ENCODE data around the gene RUNDC3A. TPM values are rescaled to one million over a fixed set of nuclear protein-coding genes. Genes with fewer than 3 reads are reported as not detected.

The RUNDC3A gene
- polyA plus RNA-seq, 1 donor (not counting 4 experiments of a cell fraction or from before 2014, with no cell fraction given): 1.6 TPM

- no peaks in the 10 kb centered on the region for H4K20me1 ChIP-seq (ENCODE audit: control insufficient read depth, extremely low read depth, insufficient read depth, low read length)
Measured at GRCh38 chr17:44360144-44360533, 51.7 kb downstream of the RUNDC3A start.

GRCh38 chr17:44360826-44361225, 52.4 kb downstream of the RUNDC3A start:
- Histone ChIP-seq H3K9me1 (ENCODE audit: control insufficient read depth, extremely low read depth, insufficient read depth, low read length) (no peaks in the 10 kb centered on the region), H3K9ac (ENCODE audit: control insufficient read depth, extremely low read depth, insufficient read depth, low read length) (no peak overlapping the region)

More at GRCh38 chr17:44360144-44360533, 51.7 kb downstream of the RUNDC3A start:
- Histone ChIP-seq H3K4me1 (ENCODE audit: control insufficient read depth, extremely low read depth, insufficient read depth, low read length) (no peaks in the 10 kb centered on the region), H3K27ac (ENCODE audit: control insufficient read depth, insufficient read depth, low read length) (no peak overlapping the region), H2AFZ (ENCODE audit: control insufficient read depth, low read length) (no peak overlapping the region), H3K9ac (ENCODE audit: control insufficient read depth, extremely low read depth, insufficient read depth, low read length) (no peak overlapping the region), H3K36me3 (ENCODE audit: control insufficient read depth in 2 of 2, extremely low read depth in 1 of 2, insufficient read depth in 2 of 2, low read length in 2 of 2) (no peaks in the 10 kb centered on the region), H3K9me3 (ENCODE audit: control insufficient read depth, low read depth, low read length) (no peaks in the 10 kb centered on the region), H3K27me3 (ENCODE audit: control insufficient read depth, extremely low read depth, insufficient read depth, low read length) (peaks cover 11% of the 10 kb centered on the region), H3K79me2 (ENCODE audit: control insufficient read depth, insufficient read depth, low read length) (no peaks in the 10 kb centered on the region), H3K9me1 (ENCODE audit: control insufficient read depth, extremely low read depth, insufficient read depth, low read length) (no peaks in the 10 kb centered on the region), H3K4me3 (ENCODE audit: control insufficient read depth in 2 of 3, extremely low read depth in 1 of 3, insufficient read depth in 2 of 3, low read depth in 1 of 3, low read length in 3 of 3) (no peak overlapping the region), H3K4me2 (ENCODE audit: control insufficient read depth, extremely low read depth, insufficient read depth, low read depth, low read length) (no peak overlapping the region)
- dilution Hi-C loops (cut with MboI; ENCODE audit: extremely low pct_ligation_motif_present, low sequenced_read_pairs): no loop called here
- DNase-seq (ENCODE audit: low read depth, low spot score) (no peak), FAIRE-seq (no peak)
- TF ChIP-seq CTCF (optimal IDR thresholded peaks at IDR 0.05 in 1 of 3, IDR thresholded peaks at IDR 0.05 in 1 of 3, conservative IDR thresholded peaks at IDR 0.05 in 1 of 3; ENCODE audit: extremely low read depth in 1 of 3, insufficient read depth in 2 of 3, low read length in 3 of 3) (no peak), EZH2 (IDR thresholded peaks at IDR 0.05; ENCODE audit: low read length) (no peak)

More at GRCh38 chr17:44360826-44361225, 52.4 kb downstream of the RUNDC3A start:
- no peaks in the 10 kb centered on the region for H3K36me3 ChIP-seq (ENCODE audit: control insufficient read depth in 2 of 2, extremely low read depth in 1 of 2, insufficient read depth in 2 of 2, low read length in 2 of 2)
- no peaks in the 10 kb centered on the region for H4K20me1 ChIP-seq (ENCODE audit: control insufficient read depth, extremely low read depth, insufficient read depth, low read length)
- H3K4me2 ChIP-seq (ENCODE audit: control insufficient read depth, extremely low read depth, insufficient read depth, low read depth, low read length): no peak overlapping the region
- H3K79me2 ChIP-seq (ENCODE audit: control insufficient read depth, insufficient read depth, low read length): no peaks in the 10 kb centered on the region
- FAIRE-seq (no peak), DNase-seq (ENCODE audit: low read depth, low spot score) (no peak)
- H3K9me3 ChIP-seq (ENCODE audit: control insufficient read depth, low read depth, low read length): no peaks in the 10 kb centered on the region
- no peak overlapping the region for H2AFZ ChIP-seq (ENCODE audit: control insufficient read depth, low read length)
- dilution Hi-C loops (cut with MboI; ENCODE audit: extremely low pct_ligation_motif_present, low sequenced_read_pairs): no loop called here
- TF ChIP-seq EZH2 (IDR thresholded peaks at IDR 0.05; ENCODE audit: low read length): no peak
- no peak for TF ChIP-seq CTCF (optimal IDR thresholded peaks at IDR 0.05 in 1 of 3, IDR thresholded peaks at IDR 0.05 in 1 of 3, conservative IDR thresholded peaks at IDR 0.05 in 1 of 3; ENCODE audit: extremely low read depth in 1 of 3, insufficient read depth in 2 of 3, low read length in 3 of 3)
- no peak overlapping the region for H3K27ac ChIP-seq (ENCODE audit: control insufficient read depth, insufficient read depth, low read length)
- H3K4me3 ChIP-seq (ENCODE audit: control insufficient read depth in 2 of 3, extremely low read depth in 1 of 3, insufficient read depth in 2 of 3, low read depth in 1 of 3, low read length in 3 of 3): no peak overlapping the region
- H3K27me3 ChIP-seq (ENCODE audit: control insufficient read depth, extremely low read depth, insufficient read depth, low read length): peaks cover 10% of the 10 kb centered on the region
- no peaks in the 10 kb centered on the region for H3K4me1 ChIP-seq (ENCODE audit: control insufficient read depth, extremely low read depth, insufficient read depth, low read length)
